ENCODE results near the gene ABCC3.

ABCC3 gene

DNA sequence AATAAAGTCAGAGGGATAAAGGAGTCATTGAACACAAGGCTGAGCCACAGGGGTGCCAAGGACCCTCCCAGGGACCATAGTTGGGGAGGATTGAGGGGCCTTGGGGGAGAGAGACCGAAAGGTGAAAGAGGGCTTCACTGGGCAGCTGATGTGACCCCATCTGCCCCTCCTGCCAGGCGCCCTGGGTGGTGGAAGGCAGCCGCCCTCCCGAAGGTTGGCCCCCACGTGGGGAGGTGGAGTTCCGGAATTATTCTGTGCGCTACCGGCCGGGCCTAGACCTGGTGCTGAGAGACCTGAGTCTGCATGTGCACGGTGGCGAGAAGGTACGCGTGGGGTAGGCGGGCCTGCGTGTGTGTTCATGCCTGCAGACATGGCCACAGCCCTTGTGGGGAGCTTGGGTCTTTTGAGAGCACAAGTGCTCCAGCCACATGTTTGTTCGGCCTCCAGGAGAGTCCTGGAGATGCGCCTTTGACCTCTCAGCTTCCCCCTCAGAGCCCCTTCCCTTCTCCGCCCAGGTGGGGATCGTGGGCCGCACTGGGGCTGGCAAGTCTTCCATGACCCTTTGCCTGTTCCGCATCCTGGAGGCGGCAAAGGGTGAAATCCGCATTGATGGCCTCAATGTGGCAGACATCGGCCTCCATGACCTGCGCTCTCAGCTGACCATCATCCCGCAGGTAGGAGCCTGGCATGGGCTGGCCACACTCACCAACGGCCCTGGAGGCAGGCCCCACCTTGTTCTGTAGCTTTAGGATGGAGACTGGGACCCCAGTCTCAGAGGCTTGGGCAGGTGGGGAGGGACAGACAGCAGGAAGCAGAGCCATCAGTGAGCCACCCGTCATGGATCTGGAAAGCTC lies 49.0 kb downstream of the ABCC3 start:
- Histone ChIP-seq H3K9me3 (ENCODE audit: control insufficient read depth in 1 of 2, low read length in 2 of 2) (no peaks in the 10 kb centered on the region), H3K27ac (ENCODE audit: low read depth, low read length) (no peak overlapping the region), H3K9ac (ENCODE audit: low read depth in 1 of 2, low read length in 2 of 2) (peak overlapping the region in 1 of 2 donors; percentile 35), H3K36me3 (ENCODE audit: control insufficient read depth in 1 of 2, insufficient read depth in 2 of 2, low read length in 2 of 2) (peaks cover 0 to 12% of the 10 kb centered on the region in 2 donors), H3K4me1 (ENCODE audit: control insufficient read depth in 1 of 2, insufficient read depth in 2 of 2, low read length in 2 of 2) (peaks cover 42 to 57% of the 10 kb centered on the region in 2 donors), H3K27me3 (ENCODE audit: control insufficient read depth in 1 of 2, insufficient read depth in 2 of 2, low read length in 2 of 2) (no peaks in the 10 kb centered on the region), H3K4me3 (ENCODE audit: low read depth in 1 of 2, low read length in 2 of 2) (no peak overlapping the region)

GRCh38 chr17:50684288-50684611 lies 49.6 kb downstream of the ABCC3 start:
- H3K36me3 ChIP-seq (ENCODE audit: control insufficient read depth in 1 of 2, insufficient read depth in 2 of 2, low read length in 2 of 2), result peaks cover 0 to 7% of the 10 kb centered on the region in 2 donors

GRCh38 chr17:50684612-50685333 lies 50.1 kb downstream of the ABCC3 start:
- H3K4me1 ChIP-seq (ENCODE audit: control insufficient read depth in 1 of 2, insufficient read depth in 2 of 2, low read length in 2 of 2), result peaks cover 51 to 65% of the 10 kb centered on the region in 2 donors
- peaks cover 0 to 2% of the 10 kb centered on the region in 2 donors for H3K36me3 ChIP-seq (ENCODE audit: control insufficient read depth in 1 of 2, insufficient read depth in 2 of 2, low read length in 2 of 2)
- no peaks in the 10 kb centered on the region for H3K9me3 ChIP-seq (ENCODE audit: control insufficient read depth in 1 of 2, low read length in 2 of 2)
- no peaks in the 10 kb centered on the region for H3K27me3 ChIP-seq (ENCODE audit: control insufficient read depth in 1 of 2, insufficient read depth in 2 of 2, low read length in 2 of 2)
- H3K27ac ChIP-seq (ENCODE audit: low read depth, low read length), result peak overlapping the region; percentile 44
- peak overlapping the region in 1 of 2 donors; percentile 8 for H3K4me3 ChIP-seq (ENCODE audit: low read depth in 1 of 2, low read length in 2 of 2)
- H3K9ac ChIP-seq (ENCODE audit: low read depth in 1 of 2, low read length in 2 of 2), result peak overlapping the region; percentile 35 to 41

More at GRCh38 chr17:50684288-50684611, 49.6 kb downstream of the ABCC3 start:
- Histone ChIP-seq H3K9ac (ENCODE audit: low read depth in 1 of 2, low read length in 2 of 2) (peak overlapping the region; percentile 35 to 41), H3K4me1 (ENCODE audit: control insufficient read depth in 1 of 2, insufficient read depth in 2 of 2, low read length in 2 of 2) (peaks cover 45 to 60% of the 10 kb centered on the region in 2 donors), H3K9me3 (ENCODE audit: control insufficient read depth in 1 of 2, low read length in 2 of 2) (no peaks in the 10 kb centered on the region), H3K27ac (ENCODE audit: low read depth, low read length) (no peak overlapping the region), H3K27me3 (ENCODE audit: control insufficient read depth in 1 of 2, insufficient read depth in 2 of 2, low read length in 2 of 2) (no peaks in the 10 kb centered on the region), H3K4me3 (ENCODE audit: low read depth in 1 of 2, low read length in 2 of 2) (peak overlapping the region in 1 of 2 donors; percentile 8)

DNA sequence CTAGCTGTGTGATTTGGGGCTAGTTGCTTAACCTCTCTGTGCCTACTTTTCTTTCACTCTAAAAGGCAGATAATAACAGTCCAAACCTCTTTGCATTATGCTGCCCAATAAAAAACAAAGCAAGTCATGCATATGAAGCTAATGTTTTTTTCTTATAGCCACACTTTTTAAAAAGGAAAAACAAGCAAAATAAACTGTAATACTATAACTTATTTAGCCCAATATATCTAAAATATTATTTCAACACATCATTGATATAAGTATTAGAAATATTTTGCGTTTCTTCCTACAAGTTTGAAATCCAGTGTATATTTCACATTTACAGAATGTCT lies 50.6 kb downstream of the ABCC3 start:
- peaks cover 56 to 70% of the 10 kb centered on the region in 2 donors for H3K4me1 ChIP-seq (ENCODE audit: control insufficient read depth in 1 of 2, insufficient read depth in 2 of 2, low read length in 2 of 2)
- H3K9ac ChIP-seq (ENCODE audit: low read depth in 1 of 2, low read length in 2 of 2), result no peak overlapping the region
- H3K36me3 ChIP-seq (ENCODE audit: control insufficient read depth in 1 of 2, insufficient read depth in 2 of 2, low read length in 2 of 2), result no peaks in the 10 kb centered on the region
- no peaks in the 10 kb centered on the region for H3K27me3 ChIP-seq (ENCODE audit: control insufficient read depth in 1 of 2, insufficient read depth in 2 of 2, low read length in 2 of 2)
- no peak overlapping the region for H3K4me3 ChIP-seq (ENCODE audit: low read depth in 1 of 2, low read length in 2 of 2)
- peak overlapping the region; percentile 44 for H3K27ac ChIP-seq (ENCODE audit: low read depth, low read length)
- H3K9me3 ChIP-seq (ENCODE audit: control insufficient read depth in 1 of 2, low read length in 2 of 2), result no peaks in the 10 kb centered on the region

DNA sequence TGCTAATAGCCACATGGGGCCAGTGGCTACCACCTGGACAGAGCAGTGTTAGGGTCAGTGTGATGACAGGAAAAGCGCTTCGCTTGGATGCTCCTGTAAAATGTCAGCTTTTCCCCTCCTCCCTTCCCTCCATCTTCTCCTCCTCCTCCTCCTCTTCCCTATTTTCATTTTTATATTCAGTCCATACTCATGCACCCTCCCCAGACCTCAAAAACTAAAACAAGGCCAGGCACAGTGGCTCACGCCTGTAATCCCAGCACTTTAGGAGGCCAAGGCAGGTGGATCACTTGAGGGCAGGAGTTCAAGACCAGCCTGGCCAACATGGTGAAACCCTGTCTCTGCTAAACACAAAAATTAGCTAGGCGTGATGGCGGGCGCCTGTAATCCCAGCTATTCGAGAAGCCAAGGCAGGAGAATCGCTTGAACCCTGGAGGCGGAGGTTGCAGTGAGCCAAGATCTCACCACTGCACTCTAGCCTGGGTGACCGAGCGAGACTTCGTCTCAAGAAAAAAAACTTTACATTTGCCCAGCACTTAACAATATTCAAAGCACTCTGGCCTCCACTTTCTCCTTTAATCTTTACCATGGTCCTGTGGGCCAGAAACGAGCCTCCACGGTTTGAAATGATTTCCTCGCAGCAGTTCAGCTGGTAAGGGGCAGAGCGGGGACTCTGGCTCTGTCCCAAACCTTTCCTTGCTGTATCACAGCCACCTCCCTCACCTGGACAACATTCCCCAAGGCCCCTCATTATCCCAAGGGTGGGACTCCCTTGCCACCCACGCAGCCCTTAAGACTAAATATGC lies 51.2 kb downstream of the ABCC3 start:
- Histone ChIP-seq H3K9ac (ENCODE audit: low read depth in 1 of 2, low read length in 2 of 2) (peak overlapping the region; percentile 15 to 62), H3K9me3 (ENCODE audit: control insufficient read depth in 1 of 2, low read length in 2 of 2) (no peaks in the 10 kb centered on the region), H3K27ac (ENCODE audit: low read depth, low read length) (peak overlapping the region; percentile 79), H3K4me3 (ENCODE audit: low read depth in 1 of 2, low read length in 2 of 2) (peak overlapping the region in 1 of 2 donors; percentile 43), H3K27me3 (ENCODE audit: control insufficient read depth in 1 of 2, insufficient read depth in 2 of 2, low read length in 2 of 2) (no peaks in the 10 kb centered on the region), H3K36me3 (ENCODE audit: control insufficient read depth in 1 of 2, insufficient read depth in 2 of 2, low read length in 2 of 2) (no peaks in the 10 kb centered on the region), H3K4me1 (ENCODE audit: control insufficient read depth in 1 of 2, insufficient read depth in 2 of 2, low read length in 2 of 2) (peaks cover 62 to 74% of the 10 kb centered on the region in 2 donors)

- Histone ChIP-seq H3K27me3 (ENCODE audit: control insufficient read depth in 1 of 2, insufficient read depth in 2 of 2, low read length in 2 of 2) (no peaks in the 10 kb centered on the region), H3K9ac (ENCODE audit: low read depth in 1 of 2, low read length in 2 of 2) (peak overlapping the region; percentile 15 to 62), H3K9me3 (ENCODE audit: control insufficient read depth in 1 of 2, low read length in 2 of 2) (no peaks in the 10 kb centered on the region), H3K36me3 (ENCODE audit: control insufficient read depth in 1 of 2, insufficient read depth in 2 of 2, low read length in 2 of 2) (no peaks in the 10 kb centered on the region), H3K4me3 (ENCODE audit: low read depth in 1 of 2, low read length in 2 of 2) (peak overlapping the region in 1 of 2 donors; percentile 43), H3K27ac (ENCODE audit: low read depth, low read length) (peak overlapping the region; percentile 79), H3K4me1 (ENCODE audit: control insufficient read depth in 1 of 2, insufficient read depth in 2 of 2, low read length in 2 of 2) (peaks cover 69 to 74% of the 10 kb centered on the region in 2 donors)
Observed at GRCh38 chr17:50686494-50687199, 52.0 kb downstream of the ABCC3 start.

- no peak overlapping the region for H3K4me3 ChIP-seq (ENCODE audit: low read depth in 1 of 2, low read length in 2 of 2)
- peak overlapping the region; percentile 71 for H3K27ac ChIP-seq (ENCODE audit: low read depth, low read length)
- H3K36me3 ChIP-seq (ENCODE audit: control insufficient read depth in 1 of 2, insufficient read depth in 2 of 2, low read length in 2 of 2), result peaks cover 0 to under 1% of the 10 kb centered on the region in 2 donors
- no peaks in the 10 kb centered on the region for H3K27me3 ChIP-seq (ENCODE audit: control insufficient read depth in 1 of 2, insufficient read depth in 2 of 2, low read length in 2 of 2)
- no peaks in the 10 kb centered on the region for H3K9me3 ChIP-seq (ENCODE audit: control insufficient read depth in 1 of 2, low read length in 2 of 2)
- H3K9ac ChIP-seq (ENCODE audit: low read depth in 1 of 2, low read length in 2 of 2), result peak overlapping the region in 1 of 2 donors; percentile 49
- peaks cover 77 to 80% of the 10 kb centered on the region in 2 donors for H3K4me1 ChIP-seq (ENCODE audit: control insufficient read depth in 1 of 2, insufficient read depth in 2 of 2, low read length in 2 of 2)
Observed at GRCh38 chr17:50687200-50688066, 52.8 kb downstream of the ABCC3 start.

- Histone ChIP-seq H3K4me3 (ENCODE audit: low read depth in 1 of 2, low read length in 2 of 2) (no peak overlapping the region), H3K27me3 (ENCODE audit: control insufficient read depth in 1 of 2, insufficient read depth in 2 of 2, low read length in 2 of 2) (no peaks in the 10 kb centered on the region), H3K4me1 (ENCODE audit: control insufficient read depth in 1 of 2, insufficient read depth in 2 of 2, low read length in 2 of 2) (peaks cover 83 to 86% of the 10 kb centered on the region in 2 donors), H3K9me3 (ENCODE audit: control insufficient read depth in 1 of 2, low read length in 2 of 2) (no peaks in the 10 kb centered on the region), H3K36me3 (ENCODE audit: control insufficient read depth in 1 of 2, insufficient read depth in 2 of 2, low read length in 2 of 2) (peaks cover 0 to 3% of the 10 kb centered on the region in 2 donors), H3K27ac (ENCODE audit: low read depth, low read length) (no peak overlapping the region), H3K9ac (ENCODE audit: low read depth in 1 of 2, low read length in 2 of 2) (no peak overlapping the region)
Observed at GRCh38 chr17:50688245-50688644, 53.6 kb downstream of the ABCC3 start.

DNA sequence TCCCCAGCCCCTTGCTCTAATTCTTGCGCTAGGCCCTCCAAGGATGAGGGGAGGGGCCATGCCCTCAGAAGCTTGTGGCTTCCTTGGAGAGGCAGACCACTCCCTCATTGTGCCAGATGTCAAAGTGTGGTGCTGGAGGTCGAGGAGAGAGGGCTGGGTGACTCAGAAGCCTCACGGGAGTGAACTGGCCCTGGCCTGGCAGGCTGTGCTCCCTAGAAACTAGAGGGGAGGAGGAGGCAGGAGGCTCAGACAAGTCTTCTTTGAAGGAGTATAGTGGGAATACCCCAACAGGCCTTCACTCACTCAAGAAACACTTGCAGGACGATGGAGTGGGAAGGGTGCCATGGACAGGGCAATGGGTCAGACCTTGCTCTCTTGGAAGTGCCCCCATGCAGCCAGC lies 54.6 kb downstream of the ABCC3 start:
- Histone ChIP-seq H3K4me3 (ENCODE audit: low read depth in 1 of 2, low read length in 2 of 2) (no peak overlapping the region), H3K4me1 (ENCODE audit: control insufficient read depth in 1 of 2, insufficient read depth in 2 of 2, low read length in 2 of 2) (peaks cover 84 to 87% of the 10 kb centered on the region in 2 donors), H3K9me3 (ENCODE audit: control insufficient read depth in 1 of 2, low read length in 2 of 2) (no peaks in the 10 kb centered on the region), H3K9ac (ENCODE audit: low read depth in 1 of 2, low read length in 2 of 2) (no peak overlapping the region), H3K36me3 (ENCODE audit: control insufficient read depth in 1 of 2, insufficient read depth in 2 of 2, low read length in 2 of 2) (peaks cover under 1 to 7% of the 10 kb centered on the region in 2 donors), H3K27me3 (ENCODE audit: control insufficient read depth in 1 of 2, insufficient read depth in 2 of 2, low read length in 2 of 2) (no peaks in the 10 kb centered on the region), H3K27ac (ENCODE audit: low read depth, low read length) (no peak overlapping the region)

Measured in duodenal mucosa (tissue), 2 donors.